CD4-positive, alpha-beta T cell (primary cell): Measurements from ENCODE around the gene DCP1B. TPM values are rescaled to one million over a fixed set of nuclear protein-coding genes. Genes with fewer than 3 reads are reported as not detected.

Experiments used
- ATAC-seq: fragments of 200-7000 bp; cut with Tn5 transposase; one replicate; pipeline ENCODE4 v1.10.0; 2022; ENCODE audit warnings: mild to moderate bottlenecking; ENCODE audit not compliant: poor library complexity
- CTCF ChIA-PET: fragments of 350-600 bp; sonication (Branson Sonifier 250); formaldehyde crosslinking; loops from one replicate; lab custom pipeline; 2021; ENCODE audit warnings: antibody characterized with exemption, inconsistent platforms; lab: Charles Lee
- POLR2A ChIA-PET: fragments of 350-600 bp; sonication (Branson Sonifier 250); formaldehyde crosslinking; loops from one replicate; lab custom pipeline; 2021; ENCODE audit warnings: antibody characterized with exemption, inconsistent platforms; lab: Charles Lee
- DNase-seq, 14 experiments: peaks; one replicate each; pipeline ENCODE4 v3.0.0-alpha.2; 2013 to 2020; ENCODE audit warnings: mixed read lengths in 2 of 14
- H3K27ac ChIP-seq, 2 donors: one replicate each; pipeline versions ENCODE4 v1.5.1 to v1.7.0; 2013; ENCODE audit warnings: low read length in 2 of 2, low read depth in 1 of 2, mild to moderate bottlenecking in 1 of 2
- H3K27me3 ChIP-seq, 2 experiments: 1 replicate in 1 of 2; 2 replicates in 1 of 2; pipeline versions ENCODE4 v1.6.1 to v1.7.0; 2013; ENCODE audit warnings: low read length in 2 of 2, control low read depth in 1 of 2, mild to moderate bottlenecking in 1 of 2, moderate library complexity in 1 of 2; ENCODE audit not compliant: insufficient read depth in 2 of 2, control insufficient read depth in 1 of 2
- H3K36me3 ChIP-seq: one replicate; pipeline ENCODE4 v1.6.1; 2013; ENCODE audit warnings: low read length, control low read depth; ENCODE audit not compliant: insufficient read depth
- H3K4me1 ChIP-seq: one replicate; pipeline ENCODE4 v1.6.1; 2013; ENCODE audit warnings: low read length, control low read depth; ENCODE audit not compliant: insufficient read depth
- H3K4me3 ChIP-seq: one replicate; pipeline ENCODE4 v1.5.1; 2013; ENCODE audit warnings: mild to moderate bottlenecking, low read length, moderate library complexity
- H3K9me3 ChIP-seq, 2 experiments: 1 replicate in 1 of 2; 2 replicates in 1 of 2; pipeline versions ENCODE4 v1.6.1 to v1.7.0; 2013; ENCODE audit warnings: low read length in 2 of 2, mild to moderate bottlenecking in 2 of 2, control low read depth in 1 of 2, moderate library complexity in 1 of 2; ENCODE audit not compliant: control insufficient read depth in 1 of 2, insufficient read depth in 1 of 2
- H3K27ac Mint-ChIP-seq: one replicate; pipeline ENCODE4 v1.8.0; 2020; ENCODE audit warnings: mixed read lengths
- H3K27me3 Mint-ChIP-seq: one replicate; pipeline ENCODE4 v1.8.0; 2021; ENCODE audit warnings: mixed read lengths
- H3K36me3 Mint-ChIP-seq: one replicate; pipeline ENCODE4 v1.8.0; 2021; ENCODE audit warnings: low read depth, mixed read lengths
- H3K4me1 Mint-ChIP-seq: one replicate; pipeline ENCODE4 v1.8.0; 2021; ENCODE audit warnings: low read depth, mixed read lengths
- H3K4me3 Mint-ChIP-seq: one replicate; pipeline ENCODE4 v1.8.0; 2020; ENCODE audit warnings: mild to moderate bottlenecking, mixed read lengths
- H3K9me3 Mint-ChIP-seq: one replicate; pipeline ENCODE4 v1.8.0; 2020; ENCODE audit warnings: mixed read lengths
- CTCF ChIP-seq: fragments of 200-600 bp; IDR thresholded peaks from one replicate; pipeline ENCODE4 v1.8.0; 2022; ENCODE audit warnings: antibody characterized with exemption, mild to moderate bottlenecking
- intact Hi-C, 2 experiments: fragments of 100-400 bp; cut with DNase I in 1 of 2; cut with micrococcal nuclease in 1 of 2; formaldehyde crosslinking; loops; one replicate each; pipeline versions ENCODE4 v1.15.1 to v1.9.0; 2023 to 2025; cut with DNase I, micrococcal nuclease
- total RNA-seq, 174 experiments: library from RNA in 2 of 174; stranded (reverse) in 2 of 174; gene quantifications; one replicate each; pipeline ENCODE4 v1.2.3 and lab custom pipeline; 2021 to 2026

Gene DCP1B
- total RNA-seq, 2 experiments from 2014 or later, result 4.3 to 4.6 TPM

GRCh38 chr12:2046957-2047356 lies 42.7 kb upstream of the DCP1B start:
- H3K4me1 Mint-ChIP-seq, result peaks cover 12% of the 10 kb centered on the region
- H3K27ac Mint-ChIP-seq, result no peak overlapping the region
- no peaks in the 10 kb centered on the region for H3K36me3 ChIP-seq
- ATAC-seq, result no peak
- H3K9me3 ChIP-seq, result no peaks in the 10 kb centered on the region
- H3K4me1 ChIP-seq, result peaks cover 3% of the 10 kb centered on the region
- no peak for TF ChIP-seq CTCF
- peaks cover 84% of the 10 kb centered on the region for H3K27me3 Mint-ChIP-seq
- no peaks in the 10 kb centered on the region for H3K36me3 Mint-ChIP-seq
- no peak overlapping the region for H3K4me3 ChIP-seq
- H3K4me3 Mint-ChIP-seq, result no peak overlapping the region
- peaks cover 18 to 29% of the 10 kb centered on the region in 2 experiments for H3K27me3 ChIP-seq
- H3K9me3 Mint-ChIP-seq, result no peaks in the 10 kb centered on the region
- CTCF ChIA-PET, result interaction anchor here (1.1 to 1.2 kb wide), 2 partner anchors 11 to 12 kb away, joined by 3 to 4 read pairs; no protein-coding TSS in a partner anchor
- DNase-seq, result no peak
- POLR2A ChIA-PET, result no interaction called here
- H3K27ac ChIP-seq, result no peak overlapping the region
- intact Hi-C loops, result no loop called here

- Histone ChIP-seq H3K4me1 (no peaks in the 10 kb centered on the region), H3K27ac (no peak overlapping the region), H3K9me3 (no peaks in the 10 kb centered on the region), H3K4me3 (no peak overlapping the region), H3K27me3 (peaks cover 4 to 19% of the 10 kb centered on the region in 2 experiments), H3K36me3 (no peaks in the 10 kb centered on the region)
- intact Hi-C loops, result no loop called here
- Mint-ChIP-seq H3K27me3 (peaks cover 78% of the 10 kb centered on the region), H3K4me1 (no peaks in the 10 kb centered on the region), H3K9me3 (no peaks in the 10 kb centered on the region), H3K4me3 (no peak overlapping the region), H3K36me3 (no peaks in the 10 kb centered on the region), H3K27ac (no peak overlapping the region)
- DNase-seq (no peak), ATAC-seq (no peak)
- ChIA-PET POLR2A (no interaction called here), CTCF (no interaction called here)
- no peak for TF ChIP-seq CTCF
Measured at GRCh38 chr12:2044165-2044564, 39.9 kb upstream of the DCP1B start.

- TF ChIP-seq CTCF, result no peak
- no peaks in the 10 kb centered on the region for H3K9me3 Mint-ChIP-seq
- Histone ChIP-seq H3K4me3 (no peak overlapping the region), H3K9me3 (no peaks in the 10 kb centered on the region), H3K4me1 (no peaks in the 10 kb centered on the region), H3K27ac (no peak overlapping the region), H3K36me3 (no peaks in the 10 kb centered on the region), H3K27me3 (peaks cover 4 to 23% of the 10 kb centered on the region in 2 experiments)
- POLR2A ChIA-PET, result no interaction called here
- CTCF ChIA-PET, result interaction anchor here (0.5 kb wide), 1 partner anchor 1488 kb away, joined by 3 read pairs; no protein-coding TSS in a partner anchor
- no peak overlapping the region for H3K27ac Mint-ChIP-seq
- H3K36me3 Mint-ChIP-seq, result no peaks in the 10 kb centered on the region
- H3K4me1 Mint-ChIP-seq, result no peaks in the 10 kb centered on the region
- no peak for ATAC-seq
- H3K4me3 Mint-ChIP-seq, result no peak overlapping the region
- DNase-seq, result no peak
- intact Hi-C loops, result no loop called here
- peaks cover 68% of the 10 kb centered on the region for H3K27me3 Mint-ChIP-seq
Measured at GRCh38 chr12:2043054-2043453, 38.8 kb upstream of the DCP1B start.
